GM20000 (cell line): Measurements from ENCODE around the gene KCNIP4.

ENCODE experiments used
- DNase-seq: peaks from one replicate; pipeline ENCODE4 v3.0.0; 2012; ENCODE audit warnings: low spot score
- CTCF ChIP-seq: IDR thresholded peaks from 2 replicates; pipeline ENCODE4 v1.5.1; 2012; ENCODE audit warnings: mild to moderate bottlenecking, control low read depth; ENCODE audit errors: extremely low read depth, missing control alignments

KCNIP4 gene

GRCh38 chr4:21555083-21555482 lies 393.5 kb downstream of the KCNIP4 start:
- TF ChIP-seq CTCF, result no peak
- DNase-seq, result no peak

GRCh38 chr4:21554500-21554899 lies 394.1 kb downstream of the KCNIP4 start:
- no peak for DNase-seq
- TF ChIP-seq CTCF, result no peak

- no peak for TF ChIP-seq CTCF
These were observed 394.5 kb downstream of the KCNIP4 start for GRCh38 chr4:21554066-21554465.

GRCh38 chr4:21552455-21552854 lies 396.1 kb downstream of the KCNIP4 start:
- DNase-seq, result no peak
- TF ChIP-seq CTCF, result no peak

More at GRCh38 chr4:21554066-21554465, 394.5 kb downstream of the KCNIP4 start:
- no peak for DNase-seq

GRCh38 chr4:21544955-21545354 lies 403.6 kb downstream of the KCNIP4 start:
- TF ChIP-seq CTCF, result no peak
- no peak for DNase-seq

GRCh38 chr4:21544415-21544814 lies 404.2 kb downstream of the KCNIP4 start:
- DNase-seq, result no peak
- TF ChIP-seq CTCF, result no peak

- DNase-seq, result no peak
- TF ChIP-seq CTCF, result no peak
These were observed 405.1 kb downstream of the KCNIP4 start for GRCh38 chr4:21543514-21543913.

- TF ChIP-seq CTCF, result no peak
- DNase-seq, result no peak
These were observed 412.7 kb downstream of the KCNIP4 start for GRCh38 chr4:21535898-21536297.
